ENCODE results near the gene CX3CR1.

- no peak for TF ChIP-seq POLR2A (IDR thresholded peaks at IDR 0.05)
- TF ChIP-seq, protein P1, sequence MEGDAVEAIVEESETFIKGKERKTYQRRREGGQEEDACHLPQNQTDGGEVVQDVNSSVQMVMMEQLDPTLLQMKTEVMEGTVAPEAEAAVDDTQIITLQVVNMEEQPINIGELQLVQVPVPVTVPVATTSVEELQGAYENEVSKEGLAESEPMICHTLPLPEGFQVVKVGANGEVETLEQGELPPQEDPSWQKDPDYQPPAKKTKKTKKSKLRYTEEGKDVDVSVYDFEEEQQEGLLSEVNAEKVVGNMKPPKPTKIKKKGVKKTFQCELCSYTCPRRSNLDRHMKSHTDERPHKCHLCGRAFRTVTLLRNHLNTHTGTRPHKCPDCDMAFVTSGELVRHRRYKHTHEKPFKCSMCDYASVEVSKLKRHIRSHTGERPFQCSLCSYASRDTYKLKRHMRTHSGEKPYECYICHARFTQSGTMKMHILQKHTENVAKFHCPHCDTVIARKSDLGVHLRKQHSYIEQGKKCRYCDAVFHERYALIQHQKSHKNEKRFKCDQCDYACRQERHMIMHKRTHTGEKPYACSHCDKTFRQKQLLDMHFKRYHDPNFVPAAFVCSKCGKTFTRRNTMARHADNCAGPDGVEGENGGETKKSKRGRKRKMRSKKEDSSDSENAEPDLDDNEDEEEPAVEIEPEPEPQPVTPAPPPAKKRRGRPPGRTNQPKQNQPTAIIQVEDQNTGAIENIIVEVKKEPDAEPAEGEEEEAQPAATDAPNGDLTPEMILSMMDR (IDR thresholded peaks at IDR 0.05) = no peak
- no peak for TF ChIP-seq POLR2AphosphoS5 (IDR thresholded peaks at IDR 0.05)
Measured at GRCh38 chr3:39327746-39328349, 48.0 kb upstream of the CX3CR1 start.
